ENCODE results near the gene PACS1.
"Not testable (repeated sequence)": the region's sequence is repeated elsewhere in the genome, so short reads cannot be mapped to it uniquely, and the experiment has no call there.

PACS1 gene

DNA sequence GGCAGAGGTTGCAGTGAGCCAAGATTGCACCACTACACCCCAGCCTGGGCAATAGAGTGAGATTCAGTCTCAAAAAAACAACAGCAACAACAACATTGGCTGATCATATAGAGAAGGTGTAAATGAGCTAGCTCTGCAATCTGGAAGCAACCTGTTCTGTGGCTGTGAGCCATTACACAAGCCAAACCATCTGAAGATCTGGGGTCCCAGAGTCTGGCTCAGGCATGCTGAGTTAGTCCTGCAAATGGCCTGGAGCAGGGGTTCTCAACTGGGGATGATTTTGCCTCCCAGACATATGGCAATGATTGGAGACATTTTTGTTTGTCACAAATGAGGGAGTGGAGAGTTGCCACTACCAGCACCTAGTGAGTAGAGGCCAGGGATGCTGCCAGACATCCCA is 156.0 kb downstream of the PACS1 start:
- no peak for DNase-seq (ENCODE audit: low spot score)

DNA sequence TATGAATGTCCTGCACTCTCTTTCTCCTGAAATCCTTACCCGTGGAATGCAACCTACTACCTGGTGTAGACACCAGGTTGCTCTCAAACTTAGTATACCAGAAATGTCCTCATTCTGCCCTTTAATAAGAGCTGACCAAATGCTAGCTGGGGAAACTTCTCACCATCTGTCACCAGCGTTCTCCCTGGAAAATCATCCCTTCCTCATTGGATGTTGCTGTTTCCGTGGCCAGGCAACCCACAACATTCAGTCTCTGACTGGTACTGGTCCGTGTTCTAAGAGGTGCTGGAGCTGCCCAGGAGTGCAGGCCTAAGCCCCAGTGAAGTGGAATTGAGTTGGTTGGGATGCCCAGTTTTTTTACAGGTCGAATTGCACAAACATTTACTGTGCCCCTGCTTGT is 157.6 kb downstream of the PACS1 start:
- no peak for DNase-seq (ENCODE audit: low spot score)

DNA sequence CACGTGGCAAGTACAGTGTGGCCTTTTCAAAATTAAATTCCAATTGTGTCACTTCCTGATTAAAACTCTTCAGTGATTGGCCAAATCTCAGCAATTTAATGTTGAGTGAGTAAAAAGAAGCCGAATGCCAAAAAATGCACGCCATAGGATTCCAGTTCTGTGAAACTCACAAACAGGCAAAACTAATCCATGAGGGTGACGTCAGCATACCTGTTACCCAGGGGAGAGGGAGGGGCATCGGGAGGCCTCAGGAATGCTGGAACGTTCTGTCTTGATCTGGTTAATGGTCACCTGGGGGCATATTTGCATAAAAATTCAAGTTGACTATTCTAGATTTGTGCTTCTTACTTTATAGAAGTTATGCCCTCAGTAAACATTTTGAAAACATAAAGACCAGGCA is 158.4 kb downstream of the PACS1 start:
- peak; percentile 76 for DNase-seq (ENCODE audit: low spot score)

DNA sequence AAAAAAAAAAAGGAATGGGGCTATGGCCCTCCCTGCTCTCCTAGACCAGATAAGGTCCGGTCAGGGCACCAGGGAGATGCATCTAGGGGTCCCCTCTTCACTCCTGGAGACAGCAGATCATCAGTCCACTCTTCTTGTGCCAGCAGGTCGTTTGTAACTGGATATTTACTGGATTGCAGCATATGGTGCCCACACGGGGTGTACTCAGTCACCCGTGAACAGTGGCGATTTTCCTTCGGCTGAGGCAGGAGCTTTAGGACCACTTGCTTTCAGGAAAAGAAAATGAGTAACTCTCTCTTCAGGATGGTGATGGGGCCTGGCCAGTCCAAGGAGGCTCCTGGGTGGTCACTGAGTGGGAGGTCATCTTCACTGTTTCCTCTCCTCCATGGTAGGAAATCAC is 160.1 kb downstream of the PACS1 start:
- no peak for DNase-seq (ENCODE audit: low spot score)

DNA sequence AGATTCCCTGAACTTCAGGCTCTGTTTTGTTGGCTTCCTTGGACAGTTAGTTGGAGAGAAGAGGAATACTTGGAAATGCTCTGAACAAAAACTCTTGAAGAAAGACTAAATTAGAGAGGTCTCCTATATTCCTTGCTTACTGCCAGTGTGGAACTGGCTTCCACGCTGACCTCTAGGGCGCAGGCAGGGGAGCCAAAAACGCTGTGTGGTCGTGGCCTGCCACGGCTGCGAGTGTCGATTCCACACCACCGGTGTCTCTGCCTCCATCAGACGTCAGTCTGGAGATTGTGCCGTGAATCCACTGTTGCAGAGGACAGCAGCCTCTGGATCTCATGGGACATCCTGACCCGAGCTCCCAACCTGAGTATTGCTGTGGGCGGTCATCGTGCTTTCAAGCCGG is 160.9 kb downstream of the PACS1 start:
- DNase-seq (ENCODE audit: low spot score), result no peak

DNA sequence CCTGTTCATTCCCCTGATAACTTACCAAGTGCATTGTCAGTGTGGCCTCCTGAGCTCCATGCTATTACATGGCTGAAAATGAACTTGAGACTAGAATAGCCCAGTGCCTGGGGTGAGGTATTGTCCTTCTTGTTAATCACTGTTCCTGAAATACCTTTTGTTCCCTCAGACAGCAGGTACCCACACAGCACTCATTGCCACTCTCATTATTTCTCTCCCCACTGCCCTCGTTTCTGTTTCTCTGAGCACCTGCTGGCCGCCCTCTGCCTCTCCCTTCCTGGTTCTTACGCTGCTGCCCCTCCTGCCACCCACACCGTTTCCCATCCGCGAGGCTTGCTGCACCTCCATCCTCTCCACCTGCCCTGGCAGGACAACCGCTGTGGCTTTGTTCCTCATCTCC is 161.5 kb downstream of the PACS1 start:
- DNase-seq (ENCODE audit: low spot score), result no peak

DNA sequence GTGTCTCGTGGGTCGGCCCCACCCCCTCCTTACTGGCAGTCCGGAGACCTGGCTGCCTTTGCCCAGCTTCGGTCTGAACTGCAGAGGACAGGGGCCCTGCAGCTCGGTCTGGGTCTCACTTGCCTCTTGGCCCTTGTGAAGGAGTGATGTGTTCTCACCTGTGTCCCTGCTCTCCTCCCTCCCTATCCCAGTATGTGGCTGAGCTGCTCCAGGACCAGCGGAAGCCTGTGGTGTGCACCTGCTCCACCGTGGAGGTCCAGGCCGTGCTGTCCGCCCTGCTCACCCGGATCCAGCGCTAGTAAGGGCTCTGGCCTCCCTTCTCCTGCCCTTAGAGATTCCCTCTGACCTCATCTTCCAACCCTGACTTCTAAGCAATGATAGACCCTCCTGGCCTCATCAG is 162.7 kb downstream of the PACS1 start:
- no peak for DNase-seq (ENCODE audit: low spot score)

DNA sequence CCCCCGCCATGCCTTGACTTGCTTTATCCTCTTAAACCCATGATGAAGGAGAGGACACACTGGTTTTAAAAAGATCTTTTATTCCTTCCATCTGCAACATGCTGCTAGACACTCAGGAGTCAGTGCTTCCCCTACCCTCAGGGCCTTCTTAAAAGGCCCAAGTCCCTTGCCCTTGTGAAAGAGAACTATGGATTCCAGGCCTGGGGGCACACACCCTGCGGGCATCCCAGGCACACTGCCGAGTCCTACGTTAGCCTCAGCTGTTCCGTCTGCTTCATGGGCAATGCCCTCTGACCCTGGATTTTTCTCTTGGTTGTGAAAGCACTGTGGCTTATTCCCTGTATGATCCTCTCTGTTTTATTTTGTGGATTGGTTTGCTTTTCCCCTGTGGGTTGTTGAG is 163.2 kb downstream of the PACS1 start:
- no peak for DNase-seq (ENCODE audit: low spot score)

DNA sequence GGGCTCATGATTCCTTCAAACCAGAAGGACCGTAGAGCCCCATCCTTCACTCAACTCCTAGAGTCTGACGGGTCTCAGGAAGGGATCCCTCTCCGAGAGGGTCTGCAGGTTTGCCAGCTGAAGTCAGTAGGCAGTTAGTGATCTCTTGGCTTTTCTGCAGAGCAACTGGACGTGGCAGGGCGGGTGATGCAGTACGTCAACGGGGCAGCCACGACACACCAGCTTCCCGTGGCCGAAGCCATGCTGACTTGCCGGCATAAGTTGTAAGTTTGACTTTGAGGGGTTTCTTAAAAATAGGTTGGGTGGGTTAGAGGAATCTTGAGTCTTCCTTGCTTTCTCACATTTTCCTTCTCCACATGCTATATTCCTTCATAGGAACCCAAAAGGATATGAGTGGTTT is 165.1 kb downstream of the PACS1 start:
- DNase-seq (ENCODE audit: low spot score), result no peak

DNA sequence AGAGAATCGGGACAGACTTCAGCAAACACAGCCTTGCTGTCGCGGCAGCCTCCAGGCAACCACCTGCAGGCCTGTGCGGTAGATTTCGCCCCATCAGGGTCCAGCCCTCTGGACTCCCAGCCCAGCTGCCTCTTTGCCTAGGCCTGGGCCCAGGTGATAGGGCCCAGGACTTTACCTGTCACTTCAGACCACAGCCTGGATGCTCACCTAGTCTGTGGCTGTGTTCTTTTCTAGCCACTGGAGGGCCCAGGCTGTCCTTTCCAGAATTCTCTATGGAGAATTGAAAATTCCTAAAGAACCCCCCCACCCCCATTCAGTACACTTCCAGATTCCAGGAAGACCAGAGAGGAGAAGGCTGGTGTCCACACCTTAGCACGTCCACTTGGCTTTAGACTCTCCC is 167.8 kb downstream of the PACS1 start:
- DNase-seq (ENCODE audit: low spot score), result no peak

DNA sequence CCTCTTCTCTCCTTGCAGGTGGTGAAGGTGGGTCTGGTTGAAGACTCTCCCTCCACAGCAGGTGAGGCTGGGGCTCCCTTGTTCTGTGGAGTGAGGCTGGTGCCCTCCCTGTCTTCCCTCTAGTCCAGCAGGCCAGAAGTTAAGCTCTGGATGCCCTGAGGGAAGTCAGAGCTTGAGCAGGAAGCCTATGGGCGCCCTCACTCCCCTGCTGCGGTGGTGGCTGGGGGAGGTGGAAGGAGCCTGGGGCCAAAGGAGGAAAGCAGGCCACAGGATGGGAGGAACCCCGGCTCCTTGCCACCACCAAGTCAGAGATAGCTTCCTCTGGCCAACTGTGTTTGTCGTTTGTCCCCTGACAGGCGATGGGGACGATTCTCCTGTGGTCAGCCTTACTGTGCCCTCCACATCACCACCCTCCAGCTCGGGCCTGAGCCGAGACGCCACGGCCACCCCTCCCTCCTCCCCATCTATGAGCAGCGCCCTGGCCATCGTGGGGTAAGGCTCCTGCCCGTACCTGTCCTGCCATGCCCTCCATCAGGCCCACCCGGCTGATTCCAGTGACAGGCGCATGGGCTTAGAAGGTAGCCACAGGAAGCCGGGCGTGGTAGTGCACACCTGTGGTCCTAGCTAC is 168.8 kb downstream of the PACS1 start:
- no peak for DNase-seq (ENCODE audit: low spot score)

DNA sequence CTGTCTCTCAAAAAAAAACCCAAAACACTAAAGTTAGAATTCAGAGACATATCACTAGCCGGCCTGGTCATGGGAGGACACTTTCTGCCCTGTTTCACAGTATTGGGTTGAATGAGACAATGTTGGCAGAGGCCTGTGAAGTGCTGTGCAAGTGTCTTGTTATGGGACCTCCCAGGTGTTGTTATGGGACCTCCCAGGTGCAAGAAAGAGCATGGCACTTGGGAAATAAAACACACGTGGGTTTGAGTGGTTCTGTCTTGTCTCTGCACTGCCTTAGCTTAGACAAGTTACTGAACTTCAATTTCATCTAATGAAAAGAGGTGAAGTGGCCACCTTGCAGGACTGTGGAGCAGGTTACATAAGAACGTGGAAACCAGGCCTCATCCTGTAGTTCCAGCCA is 169.4 kb downstream of the PACS1 start:
- DNase-seq (ENCODE audit: low spot score), result no peak

DNA sequence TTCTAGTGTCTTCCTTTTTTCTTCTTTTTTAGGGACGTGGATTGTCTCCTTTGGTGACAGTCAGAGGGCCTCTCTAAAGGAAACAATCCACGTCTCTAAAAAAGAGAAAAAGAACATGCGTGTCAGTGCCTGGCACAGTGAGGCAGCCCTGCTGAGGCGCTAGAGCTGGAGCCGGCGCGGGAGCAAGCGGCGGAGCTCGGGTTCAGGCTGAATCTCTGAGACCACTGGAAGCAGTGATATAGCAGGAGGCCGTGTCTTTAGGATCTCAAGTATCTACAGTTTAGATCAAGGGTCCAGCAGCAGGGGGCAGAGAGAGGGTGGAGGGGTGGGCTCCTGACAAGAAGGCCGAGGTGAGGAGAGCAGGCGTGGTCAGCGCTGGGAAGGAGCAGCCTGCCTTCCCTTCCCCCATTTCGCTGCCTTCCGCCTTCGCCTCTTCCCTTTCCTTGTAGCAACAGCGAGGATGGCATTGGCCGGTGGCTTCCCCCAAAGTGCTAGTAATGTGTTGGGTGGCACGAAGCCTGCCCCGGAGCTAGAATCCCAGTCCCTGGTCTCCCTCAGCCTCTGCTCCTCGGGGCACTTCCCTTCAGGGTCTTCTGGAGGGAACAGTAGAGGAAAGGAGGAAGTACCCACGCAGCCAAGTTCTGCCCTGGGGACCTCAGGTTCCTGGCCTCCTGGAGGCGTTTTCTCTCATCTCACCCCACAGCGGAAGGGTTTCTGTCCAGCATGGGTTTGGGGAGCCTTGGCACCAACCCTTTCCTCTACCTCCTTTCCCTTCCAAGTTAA is 170.1 kb downstream of the PACS1 start:
- no peak for DNase-seq (ENCODE audit: low spot score)

DNA sequence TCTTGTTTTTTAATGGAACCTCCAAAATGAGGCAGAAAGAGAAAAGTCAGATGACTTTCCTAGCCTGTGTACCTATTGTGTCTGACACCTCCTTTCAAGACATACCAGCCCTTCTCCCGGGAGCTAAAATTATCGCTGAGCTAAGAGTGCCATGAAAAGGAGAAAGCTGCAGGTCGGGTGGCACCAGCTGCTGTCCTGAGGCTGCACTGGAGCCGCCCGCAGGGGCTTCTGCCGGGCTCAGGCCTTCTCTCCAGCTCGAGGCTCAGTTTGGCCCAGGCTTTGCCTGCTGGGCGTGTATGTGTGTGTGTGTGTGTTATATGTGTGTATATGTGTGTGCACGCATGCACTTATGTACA is 170.7 kb downstream of the PACS1 start:
- DNase-seq (ENCODE audit: low spot score), result no peak

DNA sequence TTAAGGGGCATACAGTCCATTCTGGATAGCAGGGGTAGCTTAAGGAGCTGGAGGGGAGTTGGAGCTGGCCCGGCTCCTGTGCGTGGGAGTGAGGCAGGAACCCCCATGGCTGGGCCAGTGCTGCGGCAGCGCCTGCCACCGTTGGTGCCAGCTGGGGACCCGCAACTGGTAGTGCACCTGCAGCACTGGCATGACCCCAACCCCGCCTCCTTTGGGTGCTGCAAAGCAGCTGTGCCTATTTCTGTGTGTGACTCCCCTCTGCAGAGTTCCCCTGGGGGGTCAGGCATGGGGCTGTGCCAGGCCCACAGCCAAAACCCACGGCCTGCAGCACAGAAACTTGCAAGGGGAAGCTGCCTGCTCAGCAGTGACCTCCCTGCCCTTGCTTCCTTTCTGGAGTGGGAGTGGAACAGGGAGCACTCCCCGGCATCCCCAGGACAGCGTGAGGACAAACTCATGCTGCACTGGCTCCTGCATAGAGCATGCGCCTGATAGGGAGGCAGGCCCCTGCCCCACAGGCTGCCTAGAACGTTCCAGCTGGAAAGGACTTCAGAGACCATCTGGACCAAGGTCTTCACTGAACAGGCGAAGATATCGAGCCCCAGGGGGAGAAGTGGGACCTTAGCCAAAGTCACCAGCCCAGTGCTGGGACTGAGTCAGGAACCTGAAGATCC is 172.2 kb downstream of the PACS1 start:
- no peak for DNase-seq (ENCODE audit: low spot score)

DNA sequence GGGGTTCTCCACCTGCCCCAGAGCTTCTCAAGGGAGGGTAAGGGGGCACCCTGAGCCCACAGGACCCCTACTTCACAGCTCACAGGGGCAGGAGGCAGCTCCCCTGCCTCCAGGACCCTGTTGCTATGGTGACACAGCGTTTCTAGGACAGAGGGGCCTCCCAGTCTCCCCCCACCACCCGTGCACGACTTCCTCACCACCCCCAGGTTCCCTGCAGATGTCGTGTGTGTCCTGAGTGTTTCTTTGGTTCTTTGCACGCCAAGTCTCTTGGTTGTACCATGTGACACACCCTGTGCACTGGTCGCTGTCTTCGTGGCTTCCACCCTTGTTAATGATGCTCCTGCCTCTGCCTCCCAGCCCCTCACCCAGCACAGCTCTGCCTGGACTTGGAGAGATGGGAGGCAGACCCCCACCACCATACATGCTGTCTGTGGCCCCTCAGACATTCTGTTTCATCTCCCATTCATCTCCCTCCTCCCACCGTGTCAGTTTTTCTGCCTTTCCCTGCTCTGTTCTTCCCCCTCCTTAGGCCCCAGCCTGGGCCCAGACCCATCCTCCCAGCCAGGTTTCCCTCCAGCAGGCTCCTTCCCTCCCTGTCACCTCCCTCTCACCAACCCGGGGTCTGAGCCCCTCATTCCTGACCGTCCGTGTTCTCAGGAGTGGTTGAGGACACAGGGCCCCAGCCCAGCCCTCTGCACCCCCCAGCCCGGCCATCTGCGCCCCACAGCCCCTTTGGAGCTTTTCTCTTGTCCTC is 173.9 kb downstream of the PACS1 start:
- no peak for DNase-seq (ENCODE audit: low spot score)

DNA sequence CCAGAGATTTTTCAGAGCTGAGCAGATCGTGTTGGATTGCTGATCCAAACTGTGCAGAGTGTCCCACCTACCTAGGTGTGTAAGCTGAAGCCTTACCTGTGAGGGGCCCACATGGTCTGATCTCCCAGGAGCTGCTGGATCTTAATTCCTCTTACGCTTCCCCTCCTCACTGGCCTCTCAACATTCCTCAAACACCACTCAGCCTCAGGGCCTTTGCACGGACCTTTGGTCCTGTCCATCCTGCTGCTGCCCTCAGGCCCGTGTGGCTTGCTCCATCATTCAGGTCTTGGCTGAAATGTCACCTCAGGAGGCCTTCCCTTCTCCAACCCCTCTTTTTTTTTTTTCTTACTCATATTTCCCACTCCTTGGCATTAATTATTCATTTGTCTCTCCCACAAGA is 177.2 kb downstream of the PACS1 start:
- peak; percentile 50 for DNase-seq (ENCODE audit: low spot score)

DNA sequence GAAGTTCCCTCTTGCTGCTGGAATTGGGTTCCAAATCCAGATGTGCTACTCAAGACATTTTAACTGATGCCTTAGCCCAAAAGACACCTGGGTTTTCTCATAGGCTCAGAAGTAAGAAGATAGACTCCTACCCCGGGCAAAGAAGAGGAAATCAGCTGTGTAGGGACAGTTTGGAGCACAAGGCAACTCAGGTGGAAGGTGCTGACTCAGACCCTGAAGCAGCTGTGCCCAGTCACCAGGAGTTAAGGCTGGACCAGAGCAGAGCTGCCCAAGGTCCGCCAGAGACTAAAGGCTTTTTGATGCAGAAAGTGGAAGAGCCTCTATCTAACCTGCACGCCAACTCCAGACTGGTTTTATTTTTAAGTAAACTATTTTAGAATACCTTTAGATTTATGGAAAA is 177.7 kb downstream of the PACS1 start:
- peak; percentile 50 for DNase-seq (ENCODE audit: low spot score)

DNA sequence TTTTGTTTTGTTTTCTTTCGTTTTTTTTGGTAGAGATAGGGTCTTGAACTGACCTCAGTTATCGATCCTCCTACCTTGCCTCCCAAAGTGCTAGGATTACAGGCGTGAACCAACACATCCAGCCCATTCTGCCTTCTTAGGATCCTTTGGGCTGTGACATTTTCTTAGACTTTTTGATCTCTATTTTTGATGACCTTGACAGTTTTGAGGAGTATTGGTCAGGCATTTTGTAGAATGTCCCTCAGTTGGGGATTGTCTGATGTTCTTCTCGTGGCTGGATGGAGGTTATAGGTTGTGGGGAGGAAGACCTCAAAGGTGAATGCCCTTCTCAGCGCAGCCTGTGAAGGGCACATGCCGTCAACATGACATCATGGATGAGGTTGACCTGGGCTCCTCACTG is 178.8 kb downstream of the PACS1 start:
- no peak for DNase-seq (ENCODE audit: low spot score)

DNA sequence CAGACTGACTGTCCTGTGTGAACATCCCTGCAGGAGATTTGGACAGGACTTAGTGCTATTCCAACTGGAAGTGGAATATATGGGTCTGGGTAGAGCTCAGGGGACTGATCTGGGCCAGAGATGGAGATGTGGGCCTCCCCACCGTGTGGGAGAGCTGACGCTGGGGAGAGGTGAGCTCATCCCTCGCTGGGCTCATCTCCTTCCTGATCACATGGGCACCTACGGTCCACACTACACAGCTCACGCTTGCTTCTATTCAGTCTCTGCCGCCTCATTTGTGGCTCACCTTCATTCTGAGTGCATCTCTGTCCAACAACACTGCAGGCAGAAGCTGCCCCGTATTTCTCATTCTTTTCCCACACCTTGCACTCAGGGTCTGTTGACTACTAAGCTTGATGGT is 181.7 kb downstream of the PACS1 start:
- no peak for DNase-seq (ENCODE audit: low spot score)

DNA sequence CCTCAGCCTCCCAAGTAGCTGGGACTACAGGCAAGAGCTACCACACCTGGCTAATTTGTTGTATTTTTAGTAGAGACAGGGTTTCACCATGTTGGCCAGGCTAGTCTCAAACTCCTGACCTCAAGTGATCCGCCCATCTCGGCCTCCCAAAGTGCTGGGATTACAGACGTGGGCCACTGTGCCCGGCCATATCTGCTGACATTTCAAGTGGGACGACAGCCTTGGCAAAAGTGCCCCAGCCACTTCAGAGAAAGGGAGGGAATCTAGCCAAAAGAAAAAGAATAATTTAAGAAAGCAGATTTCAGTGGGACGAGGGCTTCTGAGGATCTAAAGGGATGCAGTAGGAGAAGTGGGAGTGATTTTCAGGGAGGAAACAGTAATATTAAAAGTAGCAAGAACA is 183.0 kb downstream of the PACS1 start:
- not testable (repeated sequence) for DNase-seq (ENCODE audit: low spot score)

DNA sequence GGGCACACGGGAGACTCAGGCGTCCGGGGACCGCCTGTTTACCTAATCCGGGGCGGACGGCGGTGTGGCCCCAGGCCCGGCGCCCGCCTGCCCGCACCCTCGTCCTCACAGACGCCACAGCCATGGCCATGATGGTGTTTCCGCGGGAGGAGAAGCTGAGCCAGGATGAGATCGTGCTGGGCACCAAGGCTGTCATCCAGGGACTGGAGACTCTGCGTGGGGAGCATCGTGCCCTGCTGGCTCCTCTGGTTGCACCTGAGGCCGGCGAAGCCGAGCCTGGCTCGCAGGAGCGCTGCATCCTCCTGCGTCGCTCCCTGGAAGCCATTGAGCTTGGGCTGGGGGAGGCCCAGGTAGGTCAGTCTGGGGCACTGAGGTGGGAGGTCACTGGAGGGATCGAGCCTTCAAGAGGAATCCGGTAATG is 188.4 kb downstream of the PACS1 start:
- DNase-seq (ENCODE audit: low spot score), result no peak

DNA sequence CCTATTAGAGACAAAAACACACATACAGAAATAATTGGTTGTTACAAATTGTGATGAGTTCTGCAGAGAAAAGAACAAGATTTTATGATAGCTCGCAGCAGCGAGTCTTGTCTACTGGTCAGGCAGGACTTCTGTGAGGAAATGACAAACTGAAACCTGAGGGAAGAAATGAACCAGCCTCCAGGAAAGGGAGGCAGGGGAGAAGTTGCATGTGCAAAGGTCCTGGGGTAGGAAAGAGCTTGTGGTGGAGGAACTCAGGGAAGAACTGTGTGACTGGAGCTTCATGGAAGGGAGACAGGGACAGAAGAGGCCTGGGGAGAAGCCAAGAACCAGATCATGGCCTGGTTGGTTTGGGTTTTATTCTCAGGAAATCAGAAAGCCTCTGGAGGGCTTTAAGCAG is 189.2 kb downstream of the PACS1 start:
- no peak for DNase-seq (ENCODE audit: low spot score)
